GM19240 (cell line): ENCODE measurements around the gene FBLN7.

Source experiments
- DNase-seq: peaks from one replicate; pipeline ENCODE4 v3.0.0; 2011; ENCODE audit warnings: low spot score; ENCODE audit not compliant: insufficient read length

Gene FBLN7

GRCh38 chr2:112140899-112141625 is 2.9 kb downstream of the FBLN7 start:
- no peak for DNase-seq

GRCh38 chr2:112141626-112142007 is 3.4 kb downstream of the FBLN7 start:
- no peak for DNase-seq

GRCh38 chr2:112142525-112143078 is 4.4 kb downstream of the FBLN7 start:
- DNase-seq: no peak

GRCh38 chr2:112143150-112143549 is 5.0 kb downstream of the FBLN7 start:
- no peak for DNase-seq

- DNase-seq: no peak
Measured at GRCh38 chr2:112144966-112145365, 6.8 kb downstream of the FBLN7 start.

GRCh38 chr2:112147382-112148168 is 9.4 kb downstream of the FBLN7 start:
- DNase-seq: no peak

GRCh38 chr2:112148477-112148876 is 10.3 kb downstream of the FBLN7 start:
- DNase-seq: no peak

GRCh38 chr2:112149194-112149593 is 11.0 kb downstream of the FBLN7 start:
- DNase-seq: no peak

GRCh38 chr2:112149866-112150435 is 11.8 kb downstream of the FBLN7 start:
- no peak for DNase-seq

- no peak for DNase-seq
Measured at GRCh38 chr2:112150447-112150846, 12.3 kb downstream of the FBLN7 start.

- DNase-seq: no peak
Measured at GRCh38 chr2:112150851-112151250, 12.7 kb downstream of the FBLN7 start.

- no peak for DNase-seq
Measured at GRCh38 chr2:112151271-112151670, 13.1 kb downstream of the FBLN7 start.

GRCh38 chr2:112151701-112152440 is 13.7 kb downstream of the FBLN7 start:
- DNase-seq: no peak

GRCh38 chr2:112152476-112153178 is 14.4 kb downstream of the FBLN7 start:
- DNase-seq: no peak

GRCh38 chr2:112153179-112153490 is 14.9 kb downstream of the FBLN7 start:
- DNase-seq: no peak

- DNase-seq: no peak
Measured at GRCh38 chr2:112153501-112153900, 15.3 kb downstream of the FBLN7 start.

- DNase-seq: no peak
Measured at GRCh38 chr2:112154246-112155117, 16.3 kb downstream of the FBLN7 start.

GRCh38 chr2:112155331-112156151 is 17.4 kb downstream of the FBLN7 start:
- DNase-seq: no peak
